ENCODE results near the gene ZNF595. TPM values are rescaled to one million over a fixed set of nuclear protein-coding genes. Genes with fewer than 3 reads are reported as not detected.
"Not testable (repeated sequence)": the region's sequence is repeated elsewhere in the genome, so short reads cannot be mapped to it uniquely, and the experiment has no call there.

Gene ZNF595
- total and polyA plus RNA-seq, 3 donors from 2014 or later, result 7.8 to 80.7 (median 50.5) TPM

DNA sequence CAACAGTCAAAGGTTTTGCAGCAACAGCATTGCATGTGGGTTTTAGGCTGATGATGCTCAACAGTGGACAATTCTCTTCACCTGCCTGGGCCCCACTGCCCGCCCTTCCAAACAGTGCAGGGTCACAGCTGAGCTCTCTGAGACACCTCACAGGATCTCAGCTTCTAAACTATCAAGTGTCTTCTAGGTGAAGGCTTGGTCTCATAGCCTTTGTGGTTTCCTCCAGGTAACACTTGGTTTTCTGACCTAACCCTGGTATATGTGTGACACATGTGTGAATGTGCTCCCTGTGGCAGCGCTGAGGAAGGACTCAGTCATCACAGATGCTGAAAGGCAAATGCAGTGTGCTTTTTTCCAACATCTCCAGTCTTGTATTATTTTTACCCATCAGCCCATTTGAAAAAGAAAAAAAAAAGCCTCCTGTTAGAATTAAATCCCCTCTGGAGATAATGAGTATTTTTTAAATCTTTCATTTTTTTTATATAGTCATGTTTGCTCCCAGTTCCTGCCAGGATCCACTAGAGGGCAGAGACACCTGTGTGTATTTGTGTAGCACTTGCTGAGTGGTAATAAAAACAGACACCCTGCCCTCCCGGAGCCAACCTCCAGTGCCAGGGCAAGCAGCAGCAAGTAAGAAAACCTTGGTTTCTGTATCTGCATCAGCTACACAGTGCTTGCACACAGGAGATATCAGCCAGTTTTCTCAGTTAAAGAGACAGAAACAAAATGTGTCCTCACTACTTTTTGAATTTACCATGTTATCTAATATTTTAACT is 24.2 kb upstream of the ZNF595 start:
- H3K9me3 ChIP-seq; H3K27ac ChIP-seq; H3K4me3 ChIP-seq; H3K36me3 ChIP-seq (ENCODE audit: low read depth, missing control alignments); intact Hi-C loops (cut with DNase I; ENCODE audit: low total_unique reads); H3K27me3 ChIP-seq; H3K4me1 ChIP-seq: not testable (repeated sequence)
- DNase-seq, result peak; percentile 64
- 29 to 39% methylated on average over 1 of the region's 3 CpGs for WGBS, 2 donors

DNA sequence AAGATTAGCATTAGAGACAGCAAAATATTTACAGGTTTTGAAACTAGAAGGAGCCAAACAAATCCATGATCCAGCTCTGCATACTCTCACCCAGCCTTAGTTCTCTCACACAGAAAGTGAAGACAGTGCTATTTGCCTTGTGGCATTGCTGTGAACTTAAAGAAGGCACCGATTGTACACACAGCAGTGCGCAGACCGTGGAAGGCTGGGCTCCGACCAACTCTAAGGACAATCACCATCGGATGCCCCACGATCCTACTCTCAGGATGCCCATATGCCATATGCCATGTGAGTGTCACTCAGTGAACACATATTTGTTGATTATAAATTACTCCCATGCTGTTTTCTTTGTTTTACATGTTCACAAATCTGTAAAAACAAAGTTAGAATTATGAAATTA is 19.8 kb upstream of the ZNF595 start:
- H3K4me3 ChIP-seq; H3K27me3 ChIP-seq; H3K27ac ChIP-seq; H3K9me3 ChIP-seq; H3K36me3 ChIP-seq (ENCODE audit: low read depth, missing control alignments); DNase-seq; H3K4me1 ChIP-seq; intact Hi-C loops (cut with DNase I; ENCODE audit: low total_unique reads): not testable (repeated sequence)
- no CpG with 5 or more reads among the region's 6 CpGs for WGBS, 2 donors

DNA sequence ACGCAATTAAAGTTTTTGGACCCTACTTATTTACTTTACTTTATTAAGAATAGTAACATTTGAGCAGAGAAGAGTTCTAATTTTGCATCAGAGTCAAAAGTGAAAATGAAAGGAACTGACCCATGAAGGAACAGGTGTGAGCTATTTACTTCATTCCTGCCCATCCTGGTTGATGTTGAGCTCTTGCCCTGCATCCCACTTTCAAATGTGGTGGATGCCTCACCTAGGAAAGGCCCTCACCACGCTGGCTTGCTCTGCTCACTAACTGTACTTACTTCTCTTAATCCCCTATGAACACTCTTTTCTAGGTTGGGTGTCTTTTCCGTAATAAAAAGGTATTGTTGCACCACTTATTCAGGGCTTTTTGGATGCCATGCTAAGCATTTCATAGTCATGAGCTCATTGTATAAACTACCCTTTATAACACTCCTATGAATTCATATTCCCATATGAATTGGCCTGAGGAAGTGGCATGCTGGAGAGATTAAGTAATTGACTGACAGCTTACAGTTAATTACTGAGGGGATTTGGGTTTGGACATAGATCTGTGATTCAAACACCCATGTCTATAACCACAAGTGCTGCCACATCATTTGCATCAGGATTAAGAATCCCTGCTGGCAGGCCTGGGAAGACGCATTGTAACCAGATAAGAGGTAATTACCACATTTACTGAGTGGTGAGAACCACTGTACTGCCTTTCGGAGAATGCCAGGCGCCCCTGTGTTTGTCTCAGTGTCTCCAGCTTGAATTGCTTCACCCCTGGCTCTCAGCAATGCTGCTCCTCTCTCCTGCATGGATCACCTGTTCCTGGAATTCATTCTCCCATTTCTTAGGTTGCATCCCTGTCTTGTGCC is 16.3 kb upstream of the ZNF595 start:
- WGBS, 2 donors, result 75 to 76% methylated on average over 3 of the region's 6 CpGs
- H3K27ac ChIP-seq; H3K4me1 ChIP-seq; H3K27me3 ChIP-seq; DNase-seq; intact Hi-C loops (cut with DNase I; ENCODE audit: low total_unique reads); H3K36me3 ChIP-seq (ENCODE audit: low read depth, missing control alignments); H3K4me3 ChIP-seq; H3K9me3 ChIP-seq: not testable (repeated sequence)

DNA sequence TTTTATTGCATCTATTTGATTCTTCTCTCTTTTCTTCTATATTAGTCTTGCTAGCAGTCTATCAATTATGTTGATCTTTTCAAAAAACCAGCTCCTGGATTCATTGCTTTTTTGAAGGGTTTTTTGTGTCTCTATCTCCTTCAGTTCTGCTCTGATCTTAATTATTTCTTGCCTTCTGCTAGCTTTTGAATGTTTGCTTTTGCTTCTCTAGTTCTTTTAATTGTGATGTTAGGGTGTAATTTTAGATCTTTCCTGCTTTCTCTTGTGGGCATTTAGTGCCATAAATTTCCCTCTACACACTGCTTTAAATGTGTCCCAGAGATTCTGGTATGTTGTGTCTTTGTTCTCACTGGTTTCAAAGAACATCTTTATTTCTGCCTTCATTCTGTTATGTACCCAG is 14.9 kb upstream of the ZNF595 start:
- H3K4me1 ChIP-seq; H3K4me3 ChIP-seq; H3K27ac ChIP-seq; DNase-seq; H3K36me3 ChIP-seq (ENCODE audit: low read depth, missing control alignments); intact Hi-C loops (cut with DNase I; ENCODE audit: low total_unique reads); H3K27me3 ChIP-seq; H3K9me3 ChIP-seq: not testable (repeated sequence)

DNA sequence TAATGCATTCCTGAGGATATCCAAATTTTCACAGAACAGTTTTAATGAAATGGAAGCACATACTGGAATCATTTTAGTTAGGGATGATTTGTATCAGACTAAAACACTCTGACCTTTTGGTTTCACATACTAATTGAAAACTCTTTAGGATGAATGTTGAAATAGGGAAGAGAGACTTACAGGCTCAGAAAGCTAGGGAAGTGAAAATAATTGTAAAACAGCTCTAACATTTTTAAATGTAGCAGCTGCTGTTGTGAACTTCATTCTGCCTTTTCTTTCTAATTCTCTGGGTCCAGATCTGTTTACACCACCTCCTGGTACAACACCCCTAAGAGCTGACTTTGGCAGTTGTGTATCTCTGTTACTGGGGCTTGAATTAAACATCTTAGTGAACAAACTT is 9.7 kb upstream of the ZNF595 start:
- DNase-seq; H3K27me3 ChIP-seq; intact Hi-C loops (cut with DNase I; ENCODE audit: low total_unique reads); H3K27ac ChIP-seq; H3K36me3 ChIP-seq (ENCODE audit: low read depth, missing control alignments); H3K9me3 ChIP-seq; H3K4me3 ChIP-seq; H3K4me1 ChIP-seq: not testable (repeated sequence)

DNA sequence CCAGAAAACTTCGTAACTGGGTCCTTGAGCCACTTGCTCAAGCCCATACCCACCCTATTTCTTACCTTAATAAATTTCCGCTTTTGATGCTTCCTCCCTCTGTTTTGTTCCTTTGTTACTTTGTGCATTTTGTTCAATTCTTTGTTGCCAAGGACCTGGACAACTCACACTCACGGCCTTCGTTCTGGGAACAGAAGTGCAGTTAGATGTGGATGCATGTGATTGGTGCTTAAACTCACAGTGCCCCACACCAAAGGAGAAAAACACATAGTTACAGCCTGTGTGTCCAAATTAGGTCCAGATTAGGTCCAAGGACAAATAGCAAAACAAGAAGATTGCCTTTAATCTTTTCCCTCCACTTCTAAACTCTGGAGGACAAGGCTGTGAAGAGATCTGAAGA is 1.9 kb upstream of the ZNF595 start:
- WGBS, 2 donors, result 45 to 53% methylated on average over 4 of the region's 4 CpGs
- H3K9me3 ChIP-seq; H3K4me1 ChIP-seq; H3K27me3 ChIP-seq; intact Hi-C loops (cut with DNase I; ENCODE audit: low total_unique reads); H3K36me3 ChIP-seq (ENCODE audit: low read depth, missing control alignments); H3K4me3 ChIP-seq: not testable (repeated sequence)
- peak overlapping the region in 1 of 2 donors; percentile 41 for H3K27ac ChIP-seq
- peak; percentile 63 for DNase-seq

DNA sequence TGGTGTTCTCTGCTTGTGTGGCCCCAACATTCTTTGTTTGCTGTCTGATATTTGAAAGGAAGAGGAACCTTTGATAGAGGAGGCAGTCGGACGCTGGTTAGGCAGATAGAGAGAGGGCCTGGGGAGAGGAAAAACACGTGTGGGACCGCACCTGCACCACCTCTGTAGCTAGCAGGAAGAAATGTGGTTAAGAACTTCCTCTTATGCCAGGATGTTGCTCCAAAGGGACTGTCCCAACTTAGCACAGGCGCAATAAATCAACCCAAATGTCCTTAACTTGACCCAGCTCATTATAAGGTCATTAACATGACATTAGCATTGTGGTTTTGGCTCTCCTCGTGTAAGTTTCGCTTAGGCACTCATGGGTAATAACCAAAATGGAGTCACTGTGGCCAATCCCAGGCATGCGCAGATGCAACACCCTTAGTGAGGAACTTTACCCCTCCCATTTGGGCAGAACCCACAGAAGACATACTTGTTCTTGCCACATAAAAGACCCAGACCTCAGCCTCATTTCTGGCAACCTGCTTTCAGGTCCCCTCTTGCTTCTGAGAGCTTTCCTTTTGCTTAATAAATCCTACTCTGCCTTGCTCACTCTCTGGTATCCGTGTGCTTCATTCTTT is 1.4 kb upstream of the ZNF595 start:
- 12 to 32% methylated on average over 4 to 5 of the region's 9 CpGs for WGBS, 2 donors
- intact Hi-C loops (cut with DNase I; ENCODE audit: low total_unique reads), result not testable (repeated sequence)

DNA sequence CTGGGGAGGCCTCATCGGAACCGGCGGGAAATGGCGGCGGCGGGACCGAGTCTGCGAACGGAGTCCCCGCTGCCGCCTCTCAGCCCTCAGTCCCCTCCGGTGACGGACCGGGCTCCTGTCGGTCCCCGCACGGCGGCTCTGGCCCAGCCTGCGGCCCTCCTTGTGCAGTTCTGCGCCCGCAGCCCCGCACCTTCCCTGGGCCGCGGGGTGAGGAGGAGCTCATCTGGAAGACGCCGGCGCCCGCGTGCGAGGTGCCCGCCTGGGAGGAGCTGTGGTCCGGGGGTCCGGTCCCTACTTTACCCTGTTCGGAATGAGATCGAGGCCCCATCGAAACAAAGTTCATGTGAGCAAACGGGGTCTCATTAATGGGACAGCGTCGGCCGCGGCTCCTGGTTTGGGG is 400 bp downstream of the ZNF595 start:
- peak overlapping the region; percentile 47 to 51 for H3K4me3 ChIP-seq
- H3K36me3 ChIP-seq (ENCODE audit: low read depth, missing control alignments); H3K9me3 ChIP-seq; H3K27ac ChIP-seq; H3K27me3 ChIP-seq; intact Hi-C loops (cut with DNase I; ENCODE audit: low total_unique reads); H3K4me1 ChIP-seq; DNase-seq: not testable (repeated sequence)
- no CpG with 5 or more reads among the region's 41 CpGs for WGBS, 2 donors

More for the DNA sequence above, 1.4 kb upstream of the ZNF595 start:
- H3K4me3 ChIP-seq; H3K27me3 ChIP-seq; H3K9me3 ChIP-seq; DNase-seq; H3K36me3 ChIP-seq (ENCODE audit: low read depth, missing control alignments); H3K27ac ChIP-seq; H3K4me1 ChIP-seq: not testable (repeated sequence)

DNA sequence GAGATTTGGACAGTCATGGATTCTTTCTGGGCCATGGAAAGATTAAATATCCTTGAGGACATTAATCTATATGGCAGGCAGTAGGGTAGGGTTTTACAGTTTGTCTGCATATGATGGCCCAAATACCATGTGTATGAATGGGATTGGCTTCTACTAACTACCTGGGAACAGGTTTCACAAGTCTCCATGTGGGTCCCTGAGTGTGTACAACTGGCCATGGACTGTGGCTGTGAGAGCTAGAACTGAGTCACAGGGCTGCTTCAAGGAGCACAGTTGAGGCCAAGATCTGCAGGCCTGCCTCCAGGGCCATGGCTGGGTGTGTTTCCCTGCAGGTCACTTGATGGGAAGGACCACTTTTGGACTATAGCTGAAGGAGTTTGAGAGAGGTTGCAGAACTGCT is 11.6 kb downstream of the ZNF595 start:
- H3K4me1 ChIP-seq; H3K27ac ChIP-seq; H3K4me3 ChIP-seq; H3K27me3 ChIP-seq; DNase-seq; H3K36me3 ChIP-seq (ENCODE audit: low read depth, missing control alignments); H3K9me3 ChIP-seq; intact Hi-C loops (cut with DNase I; ENCODE audit: low total_unique reads): not testable (repeated sequence)

All from testis (tissue), 3 donors.